ENCODE measurements around the gene PLCB4. TPM values are rescaled to one million over a fixed set of nuclear protein-coding genes. Genes with fewer than 3 reads are reported as not detected.

The PLCB4 gene
- polyA plus RNA-seq, 1 donor (not counting 4 experiments of a cell fraction or from before 2014, with no cell fraction given), result 4.1 TPM

- Histone ChIP-seq H3K27me3 (ENCODE audit: control insufficient read depth, extremely low read depth, insufficient read depth, low read length) (no peaks in the 10 kb centered on the region), H3K4me2 (ENCODE audit: control insufficient read depth, extremely low read depth, insufficient read depth, low read depth, low read length) (no peak overlapping the region), H4K20me1 (ENCODE audit: control insufficient read depth, extremely low read depth, insufficient read depth, low read length) (no peaks in the 10 kb centered on the region), H3K36me3 (ENCODE audit: control insufficient read depth in 2 of 2, extremely low read depth in 1 of 2, insufficient read depth in 2 of 2, low read length in 2 of 2) (no peaks in the 10 kb centered on the region), H3K9ac (ENCODE audit: control insufficient read depth, extremely low read depth, insufficient read depth, low read length) (no peak overlapping the region), H3K4me3 (ENCODE audit: control insufficient read depth in 2 of 3, extremely low read depth in 1 of 3, insufficient read depth in 2 of 3, low read depth in 1 of 3, low read length in 3 of 3) (no peak overlapping the region), H2AFZ (ENCODE audit: control insufficient read depth, low read length) (no peak overlapping the region), H3K9me1 (ENCODE audit: control insufficient read depth, extremely low read depth, insufficient read depth, low read length) (no peaks in the 10 kb centered on the region), H3K4me1 (ENCODE audit: control insufficient read depth, extremely low read depth, insufficient read depth, low read length) (no peaks in the 10 kb centered on the region), H3K79me2 (ENCODE audit: control insufficient read depth, insufficient read depth, low read length) (no peaks in the 10 kb centered on the region), H3K9me3 (ENCODE audit: control insufficient read depth, low read depth, low read length) (no peaks in the 10 kb centered on the region), H3K27ac (ENCODE audit: control insufficient read depth, insufficient read depth, low read length) (no peak overlapping the region)
- no peak for TF ChIP-seq EZH2 (IDR thresholded peaks at IDR 0.05; ENCODE audit: low read length)
- TF ChIP-seq, protein P1, sequence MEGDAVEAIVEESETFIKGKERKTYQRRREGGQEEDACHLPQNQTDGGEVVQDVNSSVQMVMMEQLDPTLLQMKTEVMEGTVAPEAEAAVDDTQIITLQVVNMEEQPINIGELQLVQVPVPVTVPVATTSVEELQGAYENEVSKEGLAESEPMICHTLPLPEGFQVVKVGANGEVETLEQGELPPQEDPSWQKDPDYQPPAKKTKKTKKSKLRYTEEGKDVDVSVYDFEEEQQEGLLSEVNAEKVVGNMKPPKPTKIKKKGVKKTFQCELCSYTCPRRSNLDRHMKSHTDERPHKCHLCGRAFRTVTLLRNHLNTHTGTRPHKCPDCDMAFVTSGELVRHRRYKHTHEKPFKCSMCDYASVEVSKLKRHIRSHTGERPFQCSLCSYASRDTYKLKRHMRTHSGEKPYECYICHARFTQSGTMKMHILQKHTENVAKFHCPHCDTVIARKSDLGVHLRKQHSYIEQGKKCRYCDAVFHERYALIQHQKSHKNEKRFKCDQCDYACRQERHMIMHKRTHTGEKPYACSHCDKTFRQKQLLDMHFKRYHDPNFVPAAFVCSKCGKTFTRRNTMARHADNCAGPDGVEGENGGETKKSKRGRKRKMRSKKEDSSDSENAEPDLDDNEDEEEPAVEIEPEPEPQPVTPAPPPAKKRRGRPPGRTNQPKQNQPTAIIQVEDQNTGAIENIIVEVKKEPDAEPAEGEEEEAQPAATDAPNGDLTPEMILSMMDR (optimal IDR thresholded peaks at IDR 0.05 in 1 of 3, IDR thresholded peaks at IDR 0.05 in 1 of 3, conservative IDR thresholded peaks at IDR 0.05 in 1 of 3; ENCODE audit: extremely low read depth in 1 of 3, insufficient read depth in 2 of 3, low read length in 3 of 3), result no peak
- dilution Hi-C loops (cut with MboI; ENCODE audit: extremely low pct_ligation_motif_present, low sequenced_read_pairs), result no loop called here
- no peak for FAIRE-seq
- no peak for DNase-seq (ENCODE audit: low read depth, low spot score)
These were observed 233.2 kb downstream of the PLCB4 start for GRCh38 chr20:9302091-9302462.

DNA sequence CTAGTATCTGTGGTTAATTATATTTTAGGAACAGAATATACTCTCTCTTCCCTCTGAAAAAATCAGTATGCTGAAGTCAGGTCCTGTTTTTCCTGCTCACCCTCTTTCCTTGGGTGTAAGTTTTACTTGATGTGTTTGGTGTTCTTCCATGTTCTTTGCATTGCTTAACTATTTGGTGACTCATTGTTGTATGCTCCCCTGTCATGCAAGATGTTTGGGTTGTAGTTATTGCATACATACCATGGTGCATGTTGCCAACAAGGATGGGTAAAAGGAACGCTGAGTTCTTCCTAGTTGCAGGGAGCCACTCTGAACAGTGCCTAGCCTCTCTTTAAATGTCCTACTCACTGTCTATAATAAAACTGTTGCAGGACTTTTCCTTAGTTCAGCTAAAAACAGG, 237.6 kb downstream of the PLCB4 start:
- no peak overlapping the region for H3K4me2 ChIP-seq (ENCODE audit: control insufficient read depth, extremely low read depth, insufficient read depth, low read depth, low read length)
- peak; percentile 62 for FAIRE-seq
- no peaks in the 10 kb centered on the region for H3K36me3 ChIP-seq (ENCODE audit: control insufficient read depth in 2 of 2, extremely low read depth in 1 of 2, insufficient read depth in 2 of 2, low read length in 2 of 2)
- no peak overlapping the region for H3K4me3 ChIP-seq (ENCODE audit: control insufficient read depth in 2 of 3, extremely low read depth in 1 of 3, insufficient read depth in 2 of 3, low read depth in 1 of 3, low read length in 3 of 3)
- H2AFZ ChIP-seq (ENCODE audit: control insufficient read depth, low read length), result no peak overlapping the region
- H4K20me1 ChIP-seq (ENCODE audit: control insufficient read depth, extremely low read depth, insufficient read depth, low read length), result no peaks in the 10 kb centered on the region
- no peaks in the 10 kb centered on the region for H3K9me1 ChIP-seq (ENCODE audit: control insufficient read depth, extremely low read depth, insufficient read depth, low read length)
- no peak overlapping the region for H3K27ac ChIP-seq (ENCODE audit: control insufficient read depth, insufficient read depth, low read length)
- no peaks in the 10 kb centered on the region for H3K79me2 ChIP-seq (ENCODE audit: control insufficient read depth, insufficient read depth, low read length)
- no peaks in the 10 kb centered on the region for H3K27me3 ChIP-seq (ENCODE audit: control insufficient read depth, extremely low read depth, insufficient read depth, low read length)
- H3K4me1 ChIP-seq (ENCODE audit: control insufficient read depth, extremely low read depth, insufficient read depth, low read length), result no peaks in the 10 kb centered on the region
- dilution Hi-C loops (cut with MboI; ENCODE audit: extremely low pct_ligation_motif_present, low sequenced_read_pairs), result no loop called here
- no peak for TF ChIP-seq EZH2 (IDR thresholded peaks at IDR 0.05; ENCODE audit: low read length)
- TF ChIP-seq, protein P1 (optimal IDR thresholded peaks at IDR 0.05 in 1 of 3, IDR thresholded peaks at IDR 0.05 in 1 of 3, conservative IDR thresholded peaks at IDR 0.05 in 1 of 3; ENCODE audit: extremely low read depth in 1 of 3, insufficient read depth in 2 of 3, low read length in 3 of 3), result no peak
- H3K9me3 ChIP-seq (ENCODE audit: control insufficient read depth, low read depth, low read length), result no peaks in the 10 kb centered on the region
- no peak overlapping the region for H3K9ac ChIP-seq (ENCODE audit: control insufficient read depth, extremely low read depth, insufficient read depth, low read length)
- no peak for DNase-seq (ENCODE audit: low read depth, low spot score)
